SU-DHL-6 (cell line): ENCODE measurements around the gene BTBD9.

ENCODE experiments used
- CTCF ChIP-seq: fragments of 200-600 bp; sonication (generic); IDR thresholded peaks from one replicate; pipeline ENCODE4 v1.5.1; 2017; ENCODE audit warnings: antibody characterized with exemption, mild to moderate bottlenecking, low read length, moderate library complexity; ENCODE audit not compliant: insufficient read depth, poor library complexity, severe bottlenecking
- EZH2phosphoT487 ChIP-seq: fragments of 200-600 bp; sonication (generic), shearing (Covaris generic); conservative IDR thresholded peaks from 2 replicates; pipeline ENCODE4 v1.6.1; 2018; ENCODE audit warnings: mild to moderate bottlenecking, antibody characterized with exemption, low read length, moderate library complexity, mixed read lengths

DNA sequence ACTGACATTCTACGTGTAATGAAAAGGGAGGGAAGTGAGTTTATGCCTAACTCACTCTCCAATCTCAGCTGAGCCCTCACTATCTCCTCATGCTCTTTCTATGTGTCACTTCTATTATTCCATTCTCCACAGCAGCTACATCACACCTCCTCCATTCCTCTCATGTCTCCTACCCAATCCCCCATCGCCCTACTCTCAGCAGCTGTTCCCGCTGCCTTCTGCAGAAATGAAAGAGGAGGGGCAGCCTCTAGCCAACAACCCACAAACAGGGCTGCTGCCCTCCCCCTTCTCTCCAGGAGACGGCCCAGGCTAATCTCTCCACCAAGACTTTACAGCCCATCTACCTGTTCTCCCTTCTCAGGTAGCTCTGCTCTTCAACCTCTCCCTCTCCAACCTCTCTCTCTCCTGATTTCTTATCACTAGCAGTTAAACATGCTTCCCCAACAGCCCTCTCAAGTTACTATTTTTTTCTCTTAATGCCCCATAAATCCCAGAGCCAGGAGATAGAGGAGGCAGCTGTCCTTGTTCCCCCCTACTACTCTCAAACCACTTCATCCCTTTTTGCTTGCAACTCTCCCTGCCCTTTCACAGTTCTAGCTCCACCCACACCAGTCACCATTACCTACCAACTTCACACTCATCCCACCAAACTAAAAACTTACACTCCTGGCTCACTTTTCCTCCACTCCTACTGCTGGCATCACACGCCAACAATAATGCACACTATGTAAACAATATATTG, 136.5 kb downstream of the BTBD9 start:
- TF ChIP-seq CTCF: no peak
- TF ChIP-seq EZH2phosphoT487: no peak
